CD4-positive, alpha-beta T cell treated with Interleukin-1 beta for 1 hour (primary cell): ENCODE measurements around the gene SPEF2.

ENCODE experiments used
- DNase-seq, 2 donors: peaks; one replicate each; pipeline ENCODE4 v3.0.0-alpha.2; 2020 to 2022

Gene SPEF2

DNA sequence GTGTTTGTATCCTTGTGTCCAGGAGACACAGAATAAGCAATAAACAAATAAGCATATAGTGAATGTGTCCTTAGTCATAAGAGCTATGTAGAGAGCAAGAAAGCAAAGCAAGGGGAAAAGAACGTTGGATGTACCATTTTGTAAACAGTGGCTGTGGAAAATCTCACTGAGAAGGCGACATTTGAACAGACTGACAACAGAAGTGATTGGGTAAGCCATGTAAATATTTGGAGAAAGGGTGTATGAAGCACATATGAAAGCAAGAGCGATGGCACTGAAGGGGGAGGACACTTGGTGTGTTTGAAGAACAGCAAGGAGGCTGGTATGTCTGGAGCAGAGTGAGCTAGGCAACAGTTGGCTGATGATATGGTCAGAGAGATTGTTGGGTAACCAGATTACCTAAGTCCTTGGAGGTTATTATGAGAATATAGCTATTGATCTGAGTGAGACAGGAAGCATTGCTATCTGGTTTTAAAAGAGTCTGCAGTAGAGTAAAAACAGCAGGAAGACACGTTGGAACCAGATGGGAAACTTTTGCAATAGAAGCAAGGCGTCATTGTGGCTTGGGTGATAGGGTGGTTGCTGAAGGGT, 123.6 kb downstream of the SPEF2 start:
- no peak for DNase-seq

GRCh38 chr5:35741971-35742370, 124.3 kb downstream of the SPEF2 start:
- DNase-seq: no peak

DNA sequence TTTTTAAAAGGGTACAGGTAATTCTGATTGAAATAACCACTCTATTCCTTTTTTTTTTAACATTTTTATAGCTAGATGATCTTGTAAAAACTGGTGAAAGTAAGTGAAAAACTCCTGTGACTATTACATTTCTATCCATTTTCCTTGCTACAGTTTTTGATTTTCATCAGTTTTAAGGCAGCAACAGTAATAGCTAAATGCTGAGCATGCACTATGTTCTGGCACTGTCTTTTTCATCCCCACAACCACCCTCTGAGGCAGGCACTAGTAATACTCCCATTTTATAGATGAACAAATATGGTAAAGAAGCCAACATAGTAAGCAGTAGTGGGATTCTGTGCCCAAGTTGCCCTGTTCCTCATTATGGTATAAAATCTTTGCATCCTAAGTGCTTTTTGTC, 126.0 kb downstream of the SPEF2 start:
- DNase-seq: no peak

- DNase-seq: no peak
Observed at GRCh38 chr5:35745193-35745592, 127.5 kb downstream of the SPEF2 start.

DNA sequence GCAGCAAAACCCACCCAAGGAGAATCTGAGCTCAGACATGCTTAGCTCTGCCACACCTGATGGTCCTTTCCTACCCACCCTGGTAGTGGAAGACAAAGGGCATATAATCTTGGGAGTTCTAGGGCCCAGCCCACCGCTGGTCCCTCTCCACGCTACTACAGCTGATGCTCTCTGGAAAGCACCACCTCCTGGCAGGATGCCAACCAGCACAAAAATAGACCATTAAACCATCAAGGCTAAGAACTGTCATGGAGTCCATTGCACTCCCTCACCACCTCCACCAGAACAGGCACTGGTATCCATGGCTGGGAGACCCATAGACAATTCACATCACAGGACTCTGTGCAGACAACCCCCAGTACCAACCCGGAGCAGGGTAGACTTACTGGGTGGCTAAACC, 128.0 kb downstream of the SPEF2 start:
- DNase-seq: no peak

DNA sequence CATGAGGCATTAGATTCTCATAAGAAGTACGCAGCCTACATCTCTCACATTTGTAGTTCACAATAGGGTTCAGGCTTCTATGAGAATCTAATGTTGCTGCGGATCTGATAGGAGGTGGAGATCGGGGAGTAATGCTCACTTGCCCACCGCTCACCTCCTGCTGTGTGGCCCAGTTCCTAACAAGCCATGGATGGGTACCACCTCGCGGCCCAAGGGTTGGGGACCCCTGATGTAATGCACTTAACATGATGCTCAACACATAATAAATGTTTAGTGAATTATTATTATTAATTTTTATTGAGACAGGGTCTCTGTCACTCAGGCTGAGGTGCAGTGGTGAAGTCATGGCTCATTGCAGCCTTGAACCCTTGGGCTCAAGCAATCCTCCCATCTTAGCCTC, 134.3 kb downstream of the SPEF2 start:
- DNase-seq: no peak

GRCh38 chr5:35753500-35753899, 135.8 kb downstream of the SPEF2 start:
- DNase-seq: no peak

DNA sequence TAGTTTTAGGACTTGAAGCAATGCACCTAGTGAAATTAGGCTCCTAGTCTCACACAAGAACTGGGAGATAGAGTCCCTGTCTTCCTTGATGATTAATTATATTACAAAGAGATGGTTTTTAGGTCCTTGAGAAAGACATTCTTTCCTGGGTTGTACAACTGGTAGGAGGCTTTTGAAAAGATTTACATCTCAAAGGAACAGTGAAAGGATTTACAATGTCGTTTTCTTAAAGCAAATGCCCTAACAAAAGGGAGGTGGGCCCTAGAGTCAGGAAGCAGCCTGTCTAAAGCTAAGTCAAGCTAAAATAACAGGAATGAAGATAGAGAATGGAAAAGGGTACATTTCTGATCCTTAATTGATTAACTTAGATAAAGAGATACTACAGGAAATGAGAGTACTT, 136.8 kb downstream of the SPEF2 start:
- DNase-seq: no peak

- DNase-seq: no peak
Observed at GRCh38 chr5:35755966-35756365, 138.3 kb downstream of the SPEF2 start.

DNA sequence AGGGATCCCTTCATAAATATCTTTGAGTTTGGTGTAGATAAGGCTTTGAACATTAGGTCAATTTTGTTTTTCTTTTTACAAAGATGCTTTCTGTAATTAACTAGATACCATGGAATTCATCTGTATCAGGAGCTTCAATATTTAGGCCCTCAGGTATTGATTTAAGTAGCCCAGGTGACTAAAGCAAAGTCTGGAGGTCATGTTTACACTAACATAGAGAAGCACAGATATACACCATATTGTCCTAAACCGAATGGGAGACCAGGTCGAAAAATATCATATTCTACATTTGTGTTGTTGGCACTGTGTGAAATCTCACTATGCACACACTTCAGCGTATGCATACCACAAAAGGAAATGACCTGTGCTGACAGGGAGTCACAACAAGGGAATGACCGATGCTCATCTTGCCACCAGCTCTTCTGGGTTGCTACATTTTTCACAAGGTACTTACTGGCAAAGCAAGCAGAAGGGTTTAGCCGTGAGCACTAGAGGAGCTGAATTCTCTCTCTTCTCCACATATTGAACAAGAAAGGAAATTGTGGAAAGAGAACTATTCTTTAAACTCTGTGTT, 140.6 kb downstream of the SPEF2 start:
- DNase-seq: no peak

GRCh38 chr5:35761541-35761940, 143.9 kb downstream of the SPEF2 start:
- no peak for DNase-seq

DNA sequence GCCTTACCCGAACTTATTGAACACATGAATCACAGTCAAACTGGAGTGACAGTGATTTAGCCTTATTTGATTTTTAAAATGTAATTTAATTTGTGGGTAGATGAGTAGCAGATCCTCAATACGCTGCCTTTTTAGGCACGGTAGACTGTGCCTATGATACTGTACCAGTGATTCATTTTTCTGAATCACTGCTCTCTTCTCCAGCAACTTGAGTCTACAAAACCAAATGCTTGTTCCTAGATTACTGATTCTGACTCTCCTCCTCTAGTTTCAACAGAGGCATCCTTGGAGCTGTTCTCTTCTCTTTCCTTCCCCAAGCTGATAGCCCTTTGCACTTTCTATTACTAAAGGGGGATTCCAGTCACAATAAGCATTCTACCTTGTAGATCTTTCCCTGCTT, 144.7 kb downstream of the SPEF2 start:
- DNase-seq: no peak

GRCh38 chr5:35765921-35766320, 148.3 kb downstream of the SPEF2 start:
- no peak for DNase-seq

DNA sequence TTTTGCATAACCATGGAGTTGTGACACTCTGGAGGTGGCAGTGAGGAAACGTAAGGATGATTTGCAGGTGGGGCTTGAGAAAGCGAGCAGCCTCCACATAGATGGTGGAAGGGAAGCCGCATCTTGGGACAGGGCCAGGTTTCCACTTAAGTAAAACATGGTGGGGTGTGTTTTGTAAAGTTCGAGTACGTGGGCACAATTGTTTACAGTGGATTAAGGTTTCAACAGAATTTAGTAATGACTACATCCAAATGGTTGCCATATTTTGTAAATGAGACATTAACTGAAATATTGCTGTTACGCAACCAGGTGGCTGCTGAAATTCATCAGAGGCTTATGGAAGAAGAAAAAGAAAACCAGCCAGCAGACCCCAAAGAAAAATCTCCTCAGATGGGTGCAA, 153.6 kb downstream of the SPEF2 start:
- DNase-seq: no peak

DNA sequence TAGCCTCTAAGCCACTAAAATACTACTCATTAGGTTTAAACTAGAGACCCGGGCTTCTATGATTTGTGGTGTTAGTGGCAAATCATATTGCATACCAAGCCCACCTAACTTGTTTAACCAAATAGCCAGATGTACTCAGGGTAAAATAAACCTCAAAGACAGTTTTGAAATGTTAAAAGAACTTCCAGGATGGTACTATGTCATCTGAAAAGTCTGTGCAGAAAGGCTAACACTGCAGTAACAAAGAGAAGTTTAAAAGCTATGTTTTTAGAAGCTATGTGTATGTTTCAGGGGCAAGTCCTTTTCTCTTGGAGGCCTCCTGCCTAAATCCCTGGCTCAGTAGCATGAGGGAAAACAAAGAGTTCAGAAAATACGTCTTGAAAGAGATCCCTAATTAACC, 154.2 kb downstream of the SPEF2 start:
- no peak for DNase-seq

DNA sequence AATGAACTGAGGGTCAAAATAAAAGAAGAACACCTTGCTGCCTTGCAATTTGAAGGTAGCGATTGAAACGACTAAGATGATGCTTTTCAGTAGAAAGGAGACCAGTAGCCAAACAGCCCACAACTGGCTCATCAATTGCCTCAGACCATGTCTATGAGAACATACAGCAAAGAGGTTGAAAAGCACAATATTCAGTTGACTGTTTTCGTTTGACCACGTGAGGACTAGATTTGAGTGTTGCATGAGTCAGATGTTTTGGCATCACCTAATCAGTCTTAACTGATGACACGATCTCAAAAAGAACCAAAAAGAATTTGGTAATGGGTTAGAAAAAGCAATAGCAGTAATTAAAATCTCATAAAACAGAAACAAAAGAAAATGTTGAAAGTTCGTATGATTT, 156.3 kb downstream of the SPEF2 start:
- DNase-seq: no peak

- no peak for DNase-seq
Observed at GRCh38 chr5:35776757-35777156, 159.1 kb downstream of the SPEF2 start.

DNA sequence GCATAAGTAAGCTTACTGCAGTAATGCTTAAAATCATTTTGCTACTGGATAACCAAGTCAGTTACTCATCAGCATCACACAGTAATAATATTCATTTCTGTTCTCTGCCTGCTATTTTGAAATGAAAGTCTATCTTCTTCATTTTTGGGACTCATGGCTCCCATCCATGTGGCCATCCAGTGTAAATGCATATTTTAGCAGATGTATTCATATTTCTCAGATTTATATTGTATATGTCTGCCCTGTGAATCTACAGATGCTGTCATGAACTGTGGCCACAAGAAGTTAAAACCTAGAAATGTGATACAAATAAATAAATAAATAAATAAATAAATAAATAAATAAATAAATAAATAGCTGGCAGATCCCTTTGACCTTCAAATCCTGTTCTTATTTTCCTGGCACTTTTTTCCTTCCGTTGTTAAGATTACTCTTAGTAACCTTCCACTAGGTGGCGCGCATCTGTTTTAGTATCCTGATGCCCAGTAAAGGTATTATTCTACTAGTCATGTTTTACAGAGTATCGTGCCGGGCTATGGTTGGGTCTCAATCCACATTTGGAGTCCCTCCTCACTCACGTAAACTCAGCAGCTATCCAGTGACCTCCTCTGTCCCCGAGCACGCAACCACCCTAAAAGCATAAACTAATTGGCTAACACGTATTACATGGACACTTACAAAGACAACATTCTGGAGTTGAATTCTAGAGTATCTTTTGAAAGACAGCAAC, 159.9 kb downstream of the SPEF2 start:
- peak; percentile 61 to 82 for DNase-seq

DNA sequence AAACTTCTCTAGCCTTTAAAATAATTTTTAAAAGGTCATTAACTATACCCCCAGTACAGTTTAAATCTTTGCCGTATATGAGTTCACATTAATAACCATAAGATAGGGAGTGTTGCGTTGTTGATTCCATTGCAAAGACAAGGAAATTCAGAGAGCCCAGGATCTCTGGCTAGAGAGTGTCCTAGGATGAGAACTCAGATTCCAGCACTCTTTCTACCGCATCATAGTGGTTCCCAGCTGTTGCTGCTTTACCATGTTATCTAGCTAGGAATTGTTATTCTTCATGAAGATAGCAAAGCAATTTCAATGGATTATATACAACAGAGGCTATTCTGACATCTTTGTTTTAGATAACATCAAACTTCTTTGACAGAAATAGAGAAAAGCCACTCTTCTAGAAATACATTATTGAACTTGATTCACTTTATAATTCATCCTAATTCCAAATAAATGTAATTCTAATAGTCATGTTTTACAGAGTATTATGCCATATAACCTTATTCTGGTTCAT, 160.7 kb downstream of the SPEF2 start:
- DNase-seq: no peak

DNA sequence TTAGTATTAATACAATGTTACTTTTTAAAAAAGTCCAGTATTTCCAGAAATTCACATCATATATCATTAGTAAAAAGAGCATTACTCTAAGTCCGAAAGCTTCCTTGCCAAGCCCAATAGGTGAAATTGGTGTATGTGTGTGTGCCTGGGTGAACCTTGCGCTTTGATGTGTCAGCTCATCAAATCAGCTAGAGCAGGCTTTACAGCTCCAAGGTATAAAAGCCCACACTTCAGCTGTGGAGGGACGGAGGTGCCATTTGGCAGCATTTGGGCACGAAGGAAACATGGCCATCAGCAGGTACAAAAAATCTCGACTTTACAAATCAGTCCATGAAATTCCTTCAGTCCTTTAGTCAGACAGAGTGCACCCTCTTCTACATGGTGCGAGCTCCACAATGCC, 162.6 kb downstream of the SPEF2 start:
- peak; percentile 61 to 62 for DNase-seq

- DNase-seq: no peak
Observed at GRCh38 chr5:35781181-35781790, 163.6 kb downstream of the SPEF2 start.

GRCh38 chr5:35783551-35783950, 165.9 kb downstream of the SPEF2 start:
- DNase-seq: no peak

DNA sequence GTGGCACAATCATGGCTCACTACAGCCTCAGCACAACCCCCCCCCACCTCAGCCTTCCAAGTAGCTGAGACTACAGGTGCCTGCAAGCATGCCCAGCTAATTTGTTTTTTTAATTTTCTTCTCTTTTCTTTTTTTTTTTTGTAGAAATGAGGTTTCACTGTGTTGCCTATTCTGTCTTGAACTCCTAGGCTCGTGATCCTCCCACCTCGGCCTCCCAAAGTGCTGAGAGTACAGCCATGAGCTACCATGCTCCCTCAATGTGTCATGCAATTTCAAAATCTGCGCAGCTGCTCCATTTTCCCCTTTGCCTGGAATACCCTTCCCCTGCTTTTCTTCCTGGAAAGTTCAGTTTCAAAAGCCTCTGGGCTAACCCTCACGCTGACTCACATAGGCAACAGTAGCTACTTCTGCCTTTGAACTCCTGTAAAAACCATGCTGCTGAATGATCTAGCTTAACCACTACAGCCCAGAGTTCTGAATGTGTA, 168.0 kb downstream of the SPEF2 start:
- no peak for DNase-seq

GRCh38 chr5:35788724-35789123, 171.1 kb downstream of the SPEF2 start:
- DNase-seq: no peak
